M059J (cell line): ENCODE data around the gene KRTAP10-1. TPM values are rescaled to one million over a fixed set of nuclear protein-coding genes. Genes with fewer than 3 reads are reported as not detected.

Experiments
- total RNA-seq: library from RNA; depleted of rRNA; stranded (reverse); fragments of >200 nt; shearing (Covaris generic); gene quantifications from 2 replicates; pipeline ENCODE4 v1.2.3, GENCODE V29; 2014; rRNA removed

KRTAP10-1 gene
- total RNA-seq, 1 experiment from 2014 or later = not detected

Other genes starting within 250 kb of the KRTAP10-1 start
- gene PFKL, start 240.1 kb downstream of the KRTAP10-1 start, total RNA-seq = 129 and 226 TPM in 2 replicates
- gene CFAP410, start 200.8 kb downstream of the KRTAP10-1 start, total RNA-seq = 30.5 and 33.4 TPM in 2 replicates
- gene TRPM2, start 186.6 kb downstream of the KRTAP10-1 start, total RNA-seq = 0.99 and 1.3 TPM in 2 replicates
- gene LRRC3, start 84.7 kb downstream of the KRTAP10-1 start, total RNA-seq = not detected in 2 replicates
- gene KRTAP10-2, start 11.3 kb upstream of the KRTAP10-1 start, total RNA-seq = not detected in 2 replicates
- not detected in 2 replicates for gene KRTAP10-3, start 18.6 kb upstream of the KRTAP10-1 start, total RNA-seq
- not detected in 2 replicates for gene KRTAP10-4, start 33.5 kb upstream of the KRTAP10-1 start, total RNA-seq
- not detected in 2 replicates for gene KRTAP10-5, start 40.4 kb upstream of the KRTAP10-1 start, total RNA-seq
- not detected in 2 replicates for gene KRTAP10-6, start 52.3 kb upstream of the KRTAP10-1 start, total RNA-seq
- gene KRTAP10-7, start 60.4 kb upstream of the KRTAP10-1 start, total RNA-seq = not detected in 2 replicates
- gene KRTAP10-8, start 71.9 kb upstream of the KRTAP10-1 start, total RNA-seq = not detected in 2 replicates
- not detected in 2 replicates for gene KRTAP10-9, start 86.9 kb upstream of the KRTAP10-1 start, total RNA-seq
- not detected in 2 replicates for gene KRTAP10-10, start 97.2 kb upstream of the KRTAP10-1 start, total RNA-seq
- gene KRTAP10-11, start 106.2 kb upstream of the KRTAP10-1 start, total RNA-seq = not detected in 2 replicates
- gene KRTAP12-4, start 114.5 kb upstream of the KRTAP10-1 start, total RNA-seq = not detected in 2 replicates
- not detected in 2 replicates for gene KRTAP12-3, start 117.7 kb upstream of the KRTAP10-1 start, total RNA-seq
- not detected in 2 replicates for gene KRTAP12-2, start 126.7 kb upstream of the KRTAP10-1 start, total RNA-seq
- not detected in 2 replicates for gene KRTAP12-1, start 142.0 kb upstream of the KRTAP10-1 start, total RNA-seq
- gene KRTAP10-12, start 157.0 kb upstream of the KRTAP10-1 start, total RNA-seq = not detected in 2 replicates
- gene TSPEAR, start 171.4 kb upstream of the KRTAP10-1 start, total RNA-seq = not detected in 2 replicates